NCI-H1436 treated with DMSO at 0.1 percent for 48 hours (cell line): ENCODE results near the gene CCL27.
A peak's percentile ranks its signal among the peaks of the same experiment; 100 is the strongest.

Experiments used
- DNase-seq: peaks from one replicate; lab custom pipeline; 2025; lab: John Stamatoyannopoulos, UW

Gene CCL27

DNA sequence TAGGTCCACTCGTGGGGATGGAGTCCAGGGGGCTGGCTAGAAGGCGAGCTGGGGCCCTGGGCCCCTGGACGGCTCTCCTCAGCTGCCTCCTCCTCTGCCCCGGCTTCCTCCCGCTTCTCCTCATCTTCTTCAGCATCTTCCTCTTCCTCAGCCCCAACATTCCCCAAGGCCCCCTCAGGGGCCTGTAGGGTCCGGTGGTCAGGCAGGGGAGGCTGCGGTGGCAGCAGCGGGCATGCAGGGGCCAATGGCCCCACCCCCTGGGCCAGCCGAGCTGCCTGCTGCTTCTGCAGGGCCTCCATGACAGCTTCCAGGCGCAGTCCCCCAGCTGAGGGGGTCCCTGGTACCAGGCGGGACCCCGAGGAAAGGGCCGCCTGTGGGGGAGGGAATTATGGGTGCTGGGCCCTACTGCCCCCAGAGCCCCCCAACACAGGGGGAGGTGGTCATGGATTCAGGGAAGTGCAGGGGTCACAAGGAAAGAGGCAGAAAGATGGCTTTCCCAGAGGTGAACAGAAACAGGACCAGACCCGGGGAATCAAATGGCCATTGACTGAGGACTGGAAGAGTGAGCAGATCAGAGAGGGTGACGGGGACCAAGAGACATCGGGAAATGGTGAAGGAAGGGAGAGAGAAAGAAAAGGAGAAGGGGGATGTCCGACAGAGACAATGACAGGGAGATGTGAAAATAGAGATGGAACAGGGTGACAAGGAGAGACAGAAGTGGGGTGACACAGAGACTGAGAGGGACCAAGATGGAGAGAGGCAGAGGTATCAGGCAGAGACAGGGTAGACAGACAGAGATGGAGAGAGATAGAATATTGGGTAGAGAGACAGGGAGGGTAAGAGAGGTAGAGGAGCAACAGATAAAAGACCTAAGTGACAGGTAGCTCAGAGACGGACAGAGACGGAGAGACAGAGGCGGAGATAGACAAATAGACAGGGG is 34.5 kb downstream of the CCL27 start:
- no peak for DNase-seq

DNA sequence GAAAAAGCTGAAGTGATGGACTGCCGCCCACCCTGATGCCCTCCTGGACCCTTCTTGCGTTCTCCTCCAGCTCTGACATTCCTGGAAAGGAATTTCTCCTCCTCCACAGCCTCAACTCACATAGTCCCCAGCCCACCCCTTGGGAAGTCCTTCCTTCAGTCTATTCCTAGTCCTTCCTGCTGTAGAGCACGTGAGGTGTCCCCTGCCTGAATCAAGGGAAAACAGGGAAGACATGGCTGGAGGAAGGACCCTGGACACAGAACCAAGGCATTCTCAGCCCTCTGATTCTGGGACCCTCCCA is 37.3 kb downstream of the CCL27 start:
- DNase-seq, result no peak

DNA sequence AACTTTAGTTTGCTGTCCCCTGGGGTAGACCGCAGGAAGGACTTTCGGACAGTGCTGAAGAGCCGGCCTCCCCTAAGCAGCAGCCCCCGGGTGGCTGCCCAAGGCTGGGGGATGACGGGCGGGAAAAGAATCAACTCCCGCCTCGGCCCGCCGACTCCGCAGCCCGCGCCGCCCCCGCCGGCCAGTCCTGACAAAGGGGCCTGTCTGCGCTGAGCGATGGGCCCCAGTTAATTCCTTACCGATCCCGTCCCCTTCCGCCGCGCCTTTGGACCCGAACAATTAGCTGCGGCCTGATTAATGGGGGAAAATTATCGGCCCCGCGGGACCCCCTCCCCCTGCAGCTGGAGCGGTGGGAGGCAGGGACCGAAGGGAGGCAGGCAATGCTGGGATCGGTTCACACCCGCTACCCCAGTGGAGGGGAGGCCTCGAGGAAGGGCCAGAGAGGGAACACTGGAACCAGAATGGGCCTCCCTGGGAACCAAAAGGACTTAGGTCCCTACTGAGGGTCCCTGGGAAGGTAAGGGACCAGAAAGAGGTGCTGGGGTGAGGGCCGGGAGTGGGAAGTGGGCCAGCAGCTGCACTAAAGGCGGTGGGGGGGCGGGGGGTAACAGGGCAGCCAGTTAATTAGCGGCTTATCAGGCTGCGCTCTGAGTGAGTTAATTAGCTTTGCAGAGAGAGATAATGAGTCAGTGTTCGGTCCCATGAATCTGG is 37.8 kb downstream of the CCL27 start:
- DNase-seq, result no peak

DNA sequence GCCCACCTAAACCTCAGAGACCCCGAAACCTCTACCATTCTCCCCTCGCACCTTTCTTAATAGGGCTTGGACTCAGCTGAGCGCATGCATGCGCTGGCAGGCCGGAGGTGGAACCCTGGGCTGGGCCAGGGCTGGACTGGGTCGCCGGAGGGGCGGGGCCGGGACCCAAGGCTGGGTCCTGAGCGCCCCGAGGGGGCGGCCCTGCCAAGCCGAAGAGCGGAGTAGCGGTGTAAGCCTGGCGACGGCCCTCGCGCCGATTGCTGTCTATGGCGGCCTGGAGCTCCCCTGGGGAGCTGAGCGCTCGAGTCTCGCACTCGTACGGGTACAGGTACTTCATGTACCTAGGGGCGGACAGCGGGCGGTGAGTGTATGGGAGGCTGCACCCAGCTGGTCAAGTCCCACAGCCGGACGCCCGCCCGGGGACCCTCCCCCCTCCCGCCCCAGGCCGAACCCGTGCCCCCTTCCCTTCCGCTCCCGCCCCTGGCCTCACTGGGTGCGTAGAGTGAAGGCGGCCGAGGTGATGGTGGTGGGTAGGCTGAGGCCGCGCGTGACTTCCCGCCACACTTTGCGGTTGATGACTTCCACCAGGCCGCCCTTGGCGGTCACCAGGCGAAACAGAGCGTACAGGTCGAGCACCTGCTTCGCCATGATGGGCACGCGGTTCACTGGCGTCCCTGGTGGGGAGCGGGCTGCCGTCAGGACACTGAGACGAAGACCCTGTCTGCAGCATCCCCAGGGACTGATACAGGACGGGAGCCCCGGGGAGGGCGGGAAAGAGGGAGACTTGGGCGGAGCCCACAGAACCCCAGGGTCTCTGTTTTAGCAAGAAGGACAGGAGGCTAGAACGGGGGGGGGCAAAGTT is 38.9 kb downstream of the CCL27 start:
- no peak for DNase-seq

DNA sequence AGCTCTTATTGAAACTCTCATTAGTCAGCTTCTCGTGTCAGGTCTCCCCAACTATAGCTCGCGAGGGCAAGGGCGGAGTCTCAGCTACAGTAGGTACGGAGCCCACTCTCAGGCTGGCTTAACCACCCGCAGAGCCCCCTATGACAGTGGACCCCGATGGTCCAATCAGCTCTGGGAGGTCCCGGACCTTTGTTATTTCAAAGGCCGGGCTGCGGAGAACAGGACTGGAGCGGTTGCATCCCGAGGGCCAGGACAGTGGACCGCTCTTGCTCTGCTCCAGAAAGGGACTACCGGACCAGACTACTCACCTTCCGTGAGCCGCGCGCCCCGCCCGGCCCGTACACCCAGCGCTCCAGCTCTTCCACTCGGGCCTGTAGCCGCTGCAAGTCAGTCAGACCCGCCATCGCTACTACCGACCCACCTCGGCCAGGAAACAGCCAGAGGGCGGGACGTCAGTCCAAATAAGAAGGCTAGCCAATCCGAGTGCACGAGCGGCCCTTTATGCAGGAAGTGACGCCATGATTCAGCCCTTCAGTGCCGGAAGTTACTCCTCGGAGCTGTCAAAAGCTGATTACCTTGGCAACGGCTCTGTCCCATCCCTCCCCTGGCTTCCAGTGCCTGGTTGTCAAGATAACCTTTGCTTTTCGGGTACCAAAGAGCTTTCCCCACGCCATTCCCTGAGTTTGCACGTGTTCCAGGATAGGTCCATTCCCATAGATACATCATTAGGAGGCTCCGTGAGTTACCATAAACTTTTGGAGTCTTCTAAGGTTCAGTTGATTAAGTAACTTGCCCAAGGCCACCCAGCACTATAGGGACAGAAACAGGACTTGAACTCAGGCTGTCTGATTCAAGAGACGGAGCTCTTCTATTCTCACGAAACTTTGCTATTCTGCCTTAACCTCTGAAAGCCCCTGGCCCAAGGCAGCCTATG is 42.1 kb downstream of the CCL27 start, which contains the start of gene DCTN3:
Gene DCTN3 (minus strand): TSS at position 435 of the 934 bp plus-strand sequence. CDS start 31 bp downstream, at position 404.
- DNase-seq, result peak; percentile 37

DNA sequence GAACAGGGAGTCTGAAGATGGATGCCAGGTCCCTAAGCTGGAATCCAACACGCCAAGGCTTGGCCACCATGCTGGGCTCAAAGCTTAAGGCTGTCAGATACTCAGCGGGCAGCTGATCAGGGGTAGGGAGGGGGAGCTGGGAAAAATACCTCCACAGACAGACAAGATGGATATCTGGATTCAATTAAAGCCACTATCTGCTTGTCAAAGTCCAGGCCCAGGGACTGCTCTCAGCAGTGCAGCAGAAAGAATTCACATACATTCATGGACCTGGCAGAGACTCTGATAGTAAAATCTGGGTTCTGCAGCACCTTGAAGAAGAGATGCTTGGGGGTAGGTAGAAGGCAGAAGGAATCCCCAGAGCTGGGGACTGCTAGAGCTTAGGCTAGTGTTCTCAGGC is 47.3 kb downstream of the CCL27 start:
- no peak for DNase-seq

DNA sequence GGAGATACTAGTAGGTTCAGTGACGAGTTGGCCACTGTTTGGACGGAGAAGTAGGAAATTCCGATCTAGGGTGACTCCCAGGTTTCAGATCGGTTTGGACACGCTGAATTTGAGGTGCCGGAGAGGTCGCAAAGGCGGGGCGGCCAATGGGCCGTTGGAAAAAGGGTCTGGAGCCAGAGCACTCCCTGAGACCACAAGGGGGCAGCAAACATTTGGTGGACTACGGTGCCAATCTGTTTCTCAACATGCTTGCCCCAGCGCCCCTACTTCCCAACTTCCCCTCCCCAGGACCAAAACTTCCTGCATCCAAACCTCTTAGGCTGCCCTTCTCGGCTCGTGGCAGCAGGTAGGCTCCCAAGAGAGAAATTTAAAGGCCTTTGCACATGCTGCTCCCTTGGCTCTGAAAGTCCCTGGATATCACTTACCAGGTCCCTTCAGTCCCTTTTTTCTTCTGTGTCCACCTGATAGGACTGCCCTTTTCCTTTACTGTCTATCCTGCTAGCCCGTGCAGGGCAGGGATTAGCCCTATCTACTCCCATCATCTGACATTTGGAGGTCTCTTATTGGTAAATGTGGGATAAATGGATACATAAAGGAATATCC is 49.6 kb downstream of the CCL27 start:
- DNase-seq, result peak; percentile 17
